ENCODE data around the gene MAMDC4.

DNA sequence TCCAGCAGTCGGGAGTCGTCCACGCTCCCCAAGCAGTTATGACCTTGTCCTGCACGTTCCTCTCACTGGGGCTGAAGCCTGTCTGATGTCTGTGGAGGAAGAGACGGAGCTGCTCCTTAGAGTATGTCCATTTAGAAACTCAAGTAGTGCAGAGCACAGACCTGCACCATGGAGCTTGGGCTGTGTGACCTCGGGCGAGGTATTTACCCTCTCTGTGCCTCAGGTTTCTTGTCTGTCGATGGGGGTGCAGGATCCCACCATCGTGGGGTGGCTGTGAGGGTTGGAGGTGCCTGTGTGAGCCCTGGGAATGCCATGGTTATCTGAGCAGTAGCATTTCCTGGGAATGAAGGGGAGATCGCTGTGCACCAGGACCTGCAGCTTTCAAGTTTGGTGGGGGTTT, 48.4 kb downstream of the MAMDC4 start:
- TF ChIP-seq, protein P1, sequence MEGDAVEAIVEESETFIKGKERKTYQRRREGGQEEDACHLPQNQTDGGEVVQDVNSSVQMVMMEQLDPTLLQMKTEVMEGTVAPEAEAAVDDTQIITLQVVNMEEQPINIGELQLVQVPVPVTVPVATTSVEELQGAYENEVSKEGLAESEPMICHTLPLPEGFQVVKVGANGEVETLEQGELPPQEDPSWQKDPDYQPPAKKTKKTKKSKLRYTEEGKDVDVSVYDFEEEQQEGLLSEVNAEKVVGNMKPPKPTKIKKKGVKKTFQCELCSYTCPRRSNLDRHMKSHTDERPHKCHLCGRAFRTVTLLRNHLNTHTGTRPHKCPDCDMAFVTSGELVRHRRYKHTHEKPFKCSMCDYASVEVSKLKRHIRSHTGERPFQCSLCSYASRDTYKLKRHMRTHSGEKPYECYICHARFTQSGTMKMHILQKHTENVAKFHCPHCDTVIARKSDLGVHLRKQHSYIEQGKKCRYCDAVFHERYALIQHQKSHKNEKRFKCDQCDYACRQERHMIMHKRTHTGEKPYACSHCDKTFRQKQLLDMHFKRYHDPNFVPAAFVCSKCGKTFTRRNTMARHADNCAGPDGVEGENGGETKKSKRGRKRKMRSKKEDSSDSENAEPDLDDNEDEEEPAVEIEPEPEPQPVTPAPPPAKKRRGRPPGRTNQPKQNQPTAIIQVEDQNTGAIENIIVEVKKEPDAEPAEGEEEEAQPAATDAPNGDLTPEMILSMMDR (IDR thresholded peaks at IDR 0.05) = no peak
- TF ChIP-seq POLR2A (IDR thresholded peaks at IDR 0.05) = no peak
